Measurements from ENCODE around the gene ACVR2A. TPM values are rescaled to one million over a fixed set of nuclear protein-coding genes. Genes with fewer than 3 reads are reported as not detected.

Gene ACVR2A
- total RNA-seq, 1 experiment from 2014 or later = 13.4 TPM

- H2AFZ ChIP-seq (ENCODE audit: low read length) = no peak overlapping the region
- H3K4me2 ChIP-seq (ENCODE audit: insufficient read depth, insufficient read length, low read length) = no peak overlapping the region
- no peak overlapping the region for H2BK120ac ChIP-seq (ENCODE audit: low read depth, low read length, poor library complexity, severe bottlenecking)
- no peak overlapping the region for H4K5ac ChIP-seq (ENCODE audit: insufficient read length, low read depth, low read length)
- H2BK15ac ChIP-seq (ENCODE audit: low read depth, low read length) = no peak overlapping the region
- Mint-ChIP-seq H3K36me3 (ENCODE audit: insufficient read depth in 1 of 3, low read depth in 3 of 3) (peaks cover 0 to 5% (median 2%) of the 10 kb centered on the region in 3 experiments; a peak in 6 of 7 replicates), H3K27me3 (ENCODE audit: low read depth) (no peaks in the 10 kb centered on the region), H3K27ac (no peak overlapping the region), H3K9me3 (no peaks in the 10 kb centered on the region), H3K4me3 (no peak overlapping the region), H3K4me1 (0 out of 4 replicates have a peak, but pooled peaks cover 0 to 3% of the 10 kb centered on the region in 2 experiments)
- no peaks in the 10 kb centered on the region for H3K79me1 ChIP-seq (ENCODE audit: insufficient read depth, low read depth, low read length, poor library complexity, severe bottlenecking)
- H3K9ac ChIP-seq (ENCODE audit: extremely low read depth, insufficient read length, low read length) = no peak overlapping the region
- H3K56ac ChIP-seq (ENCODE audit: insufficient read length, low read depth, low read length) = no peak overlapping the region
- no peak overlapping the region for H3K27ac ChIP-seq (ENCODE audit: insufficient read length, low read depth, low read length)
- no peak for DNase-seq
- no peak overlapping the region for H2BK5ac ChIP-seq (ENCODE audit: insufficient read length, low read length)
- H3K18ac ChIP-seq (ENCODE audit: insufficient read length, low read depth, low read length) = no peak overlapping the region
- no peak for TF ChIP-seq CTCF (conservative IDR thresholded peaks at IDR 0.05)
- H3K79me2 ChIP-seq (ENCODE audit: insufficient read depth, low read length) = no peaks in the 10 kb centered on the region
- H3T11ph ChIP-seq (ENCODE audit: low read length) = no peak overlapping the region
- no peak overlapping the region for H4K91ac ChIP-seq (ENCODE audit: insufficient read length, low read depth, low read length)
- H2BK12ac ChIP-seq (ENCODE audit: insufficient read length, low read depth, low read length) = no peak overlapping the region
- H2AK5ac ChIP-seq (ENCODE audit: insufficient read length, low read length) = no peak overlapping the region
- H3K4me1 ChIP-seq (ENCODE audit: insufficient read depth, low read length) = no peaks in the 10 kb centered on the region
- WGBS (ENCODE audit: extremely low coverage, insufficient read length, low lambda C conversion rate) = no CpG with 5 or more reads among the region's 4 CpGs
- no peak overlapping the region for H3K23ac ChIP-seq (ENCODE audit: insufficient read length, low read depth, low read length)
- no peaks in the 10 kb centered on the region for H3K9me3 ChIP-seq (ENCODE audit: control insufficient read depth, low read depth, low read length)
- no peaks in the 10 kb centered on the region for H3K23me2 ChIP-seq (ENCODE audit: insufficient read length, low read depth, low read length, poor library complexity, severe bottlenecking)
- H3K14ac ChIP-seq (ENCODE audit: insufficient read depth, low read length) = no peak overlapping the region
- H2BK20ac ChIP-seq (ENCODE audit: low read depth, low read length, poor library complexity, severe bottlenecking) = no peak overlapping the region
- H3K4ac ChIP-seq (ENCODE audit: low read depth, low read length) = no peak overlapping the region
- no peaks in the 10 kb centered on the region for H4K20me1 ChIP-seq (ENCODE audit: control insufficient read depth, insufficient read depth, insufficient read length)
- H4K8ac ChIP-seq (replicated peaks; ENCODE audit: insufficient read length, low read depth, low read length) = no peak overlapping the region
- no peaks in the 10 kb centered on the region for H3K27me3 ChIP-seq (ENCODE audit: insufficient read depth, low read length)
Measured at GRCh38 chr2:147917161-147917560, 72.3 kb downstream of the ACVR2A start.

Data from H9 (cell line).